Prostate gland (tissue), 2 donors: Measurements from ENCODE around the gene TNS1. TPM values are rescaled to one million over a fixed set of nuclear protein-coding genes. Genes with fewer than 3 reads are reported as not detected.

Experiments used
- DNase-seq: peaks from one replicate; pipeline ENCODE4 v3.0.0-alpha.2; 2019; ENCODE audit warnings: low spot score
- H3K27ac ChIP-seq, 2 donors: fragments of 200-600 bp; sonication (generic); 2 replicates each; pipeline ENCODE4 v1.5.1; 2017 to 2019
- H3K27me3 ChIP-seq: fragments of 200-600 bp; sonication (generic); replicated peaks from 2 replicates; pipeline ENCODE4 v1.5.1; 2019; ENCODE audit not compliant: insufficient read depth
- H3K36me3 ChIP-seq, 2 donors: fragments of 200-600 bp; sonication (generic); 1 replicate in 1 of 2; 2 replicates in 1 of 2; pipeline versions ENCODE4 v1.5.1 to v1.8.1; 2017 to 2019
- H3K4me1 ChIP-seq: fragments of 200-600 bp; sonication (generic); replicated peaks from 2 replicates; pipeline ENCODE4 v1.5.1; 2019
- H3K4me3 ChIP-seq, 2 donors: fragments of 200-600 bp; sonication (generic); 2 replicates each; pipeline ENCODE4 v1.5.1; 2017 to 2019
- H3K9me3 ChIP-seq: fragments of 200-600 bp; sonication (generic); 2 replicates; pipeline ENCODE4 v1.5.1; 2017
- CTCF ChIP-seq, 4 experiments: fragments of 200-600 bp in 2 of 4; fragments of 450-650 bp in 2 of 4; sonication (generic) in 2 of 4; IDR thresholded peaks; 1 replicate in 3 of 4; 2 replicates in 1 of 4; pipeline ENCODE4 v1.5.1; 2016 to 2019; ENCODE audit warnings: antibody characterized with exemption in 4 of 4, mild to moderate bottlenecking in 2 of 4, moderate library complexity in 2 of 4
- POLR2A ChIP-seq: fragments of 450-650 bp; IDR thresholded peaks from one replicate; pipeline ENCODE4 v1.6.1; 2016; ENCODE audit warnings: antibody characterized with exemption, mild to moderate bottlenecking
- POLR2AphosphoS5 ChIP-seq: sonication (generic); formaldehyde crosslinking; IDR thresholded peaks from one replicate; pipeline ENCODE4 v1.6.1; 2017; ENCODE audit warnings: antibody characterized with exemption
- WGBS: methylation state at CpG from one replicate; pipeline ENCODE4 v1.1.5; 2018; 5-methylcytosine and 5-hydroxymethylcytosine counted together
- intact Hi-C: fragments of 100-400 bp; cut with DNase I; formaldehyde crosslinking; loops from one replicate; pipeline ENCODE4 v1.14.2; 2022
- total RNA-seq, 2 donors: library from RNA; depleted of rRNA; stranded (reverse); fragments of >200 nt; gene quantifications; one replicate each; pipeline ENCODE4 v1.1.0, GENCODE V29; 2016

The TNS1 gene
- total RNA-seq, 2 donors from 2014 or later, result 238 to 659 TPM

- Histone ChIP-seq H3K4me1 (peaks cover 6% of the 10 kb centered on the region), H3K36me3 (no peaks in the 10 kb centered on the region), H3K27me3 (no peaks in the 10 kb centered on the region), H3K9me3 (no peaks in the 10 kb centered on the region), H3K4me3 (no peak overlapping the region), H3K27ac (no peak overlapping the region)
- TF ChIP-seq POLR2A (no peak), CTCF (IDR thresholded peaks at IDR 0.05) (no peak), POLR2AphosphoS5 (no peak)
- intact Hi-C loops, result no loop called here
- no peak for DNase-seq
Observed at GRCh38 chr2:217970206-217970605, 32.6 kb downstream of the TNS1 start.

- no peaks in the 10 kb centered on the region for H3K27me3 ChIP-seq
Observed at GRCh38 chr2:217969588-217969987, 33.2 kb downstream of the TNS1 start.

GRCh38 chr2:217968023-217968422 is 34.8 kb downstream of the TNS1 start:
- no peak overlapping the region for H3K27ac ChIP-seq
- 66% methylated on average over 1 of the region's 1 CpG for WGBS
- H3K4me1 ChIP-seq, result peaks cover 8% of the 10 kb centered on the region
- H3K27me3 ChIP-seq, result no peaks in the 10 kb centered on the region
- no peak overlapping the region for H3K4me3 ChIP-seq
- TF ChIP-seq POLR2A (no peak), CTCF (IDR thresholded peaks at IDR 0.05) (no peak), POLR2AphosphoS5 (no peak)
- intact Hi-C loops, result no loop called here
- no peak for DNase-seq
- H3K36me3 ChIP-seq, result no peaks in the 10 kb centered on the region
- H3K9me3 ChIP-seq, result no peaks in the 10 kb centered on the region

More at GRCh38 chr2:217969588-217969987, 33.2 kb downstream of the TNS1 start:
- intact Hi-C loops, result no loop called here
- Histone ChIP-seq H3K9me3 (no peaks in the 10 kb centered on the region), H3K27ac (no peak overlapping the region), H3K4me1 (peaks cover 8% of the 10 kb centered on the region), H3K36me3 (no peaks in the 10 kb centered on the region), H3K4me3 (no peak overlapping the region)
- TF ChIP-seq POLR2AphosphoS5, result no peak
- no peak for TF ChIP-seq POLR2A
- TF ChIP-seq CTCF (IDR thresholded peaks at IDR 0.05), result no peak
- no peak for DNase-seq
- 90% methylated on average over 1 of the region's 1 CpG for WGBS

GRCh38 chr2:217966423-217967070 is 36.2 kb downstream of the TNS1 start:
- no peaks in the 10 kb centered on the region for H3K9me3 ChIP-seq
- DNase-seq, result no peak
- no peaks in the 10 kb centered on the region for H3K36me3 ChIP-seq
- intact Hi-C loops, result no loop called here
- WGBS, result 62% methylated on average over 10 of the region's 10 CpGs
- peak overlapping the region; percentile 38 to 62 for H3K27ac ChIP-seq
- H3K27me3 ChIP-seq, result no peaks in the 10 kb centered on the region
- H3K4me3 ChIP-seq, result no peak overlapping the region
- H3K4me1 ChIP-seq, result peaks cover 8% of the 10 kb centered on the region
- TF ChIP-seq POLR2AphosphoS5, result no peak
- no peak for TF ChIP-seq CTCF (IDR thresholded peaks at IDR 0.05)
- no peak for TF ChIP-seq POLR2A
